Measurements from ENCODE around the gene AHNAK2.

Gene AHNAK2

GRCh38 chr14:104940526-104941150, 37.5 kb downstream of the AHNAK2 start:
- Histone ChIP-seq H3K27ac (replicated peaks) (no peak overlapping the region), H3K27me3 (ENCODE audit: insufficient read depth, poor library complexity, severe bottlenecking) (peaks cover 7% of the 10 kb centered on the region), H3K4me3 (replicated peaks; ENCODE audit: insufficient read depth, low read length) (no peak overlapping the region)
- no peak for DNase-seq (ENCODE audit: low read depth in 1 of 2, low spot score in 1 of 2)
- TF ChIP-seq, protein P1, sequence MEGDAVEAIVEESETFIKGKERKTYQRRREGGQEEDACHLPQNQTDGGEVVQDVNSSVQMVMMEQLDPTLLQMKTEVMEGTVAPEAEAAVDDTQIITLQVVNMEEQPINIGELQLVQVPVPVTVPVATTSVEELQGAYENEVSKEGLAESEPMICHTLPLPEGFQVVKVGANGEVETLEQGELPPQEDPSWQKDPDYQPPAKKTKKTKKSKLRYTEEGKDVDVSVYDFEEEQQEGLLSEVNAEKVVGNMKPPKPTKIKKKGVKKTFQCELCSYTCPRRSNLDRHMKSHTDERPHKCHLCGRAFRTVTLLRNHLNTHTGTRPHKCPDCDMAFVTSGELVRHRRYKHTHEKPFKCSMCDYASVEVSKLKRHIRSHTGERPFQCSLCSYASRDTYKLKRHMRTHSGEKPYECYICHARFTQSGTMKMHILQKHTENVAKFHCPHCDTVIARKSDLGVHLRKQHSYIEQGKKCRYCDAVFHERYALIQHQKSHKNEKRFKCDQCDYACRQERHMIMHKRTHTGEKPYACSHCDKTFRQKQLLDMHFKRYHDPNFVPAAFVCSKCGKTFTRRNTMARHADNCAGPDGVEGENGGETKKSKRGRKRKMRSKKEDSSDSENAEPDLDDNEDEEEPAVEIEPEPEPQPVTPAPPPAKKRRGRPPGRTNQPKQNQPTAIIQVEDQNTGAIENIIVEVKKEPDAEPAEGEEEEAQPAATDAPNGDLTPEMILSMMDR (IDR thresholded peaks at IDR 0.05; ENCODE audit: insufficient read depth, low read length) = no peak
- no peak for TF ChIP-seq SPI1 (IDR thresholded peaks at IDR 0.05; ENCODE audit: borderline replicate concordance, low read depth)
- TF ChIP-seq GABPA (IDR thresholded peaks at IDR 0.05; ENCODE audit: low read depth) = no peak
- no peak for TF ChIP-seq REST (IDR thresholded peaks at IDR 0.05; ENCODE audit: insufficient replicate concordance, low read depth)
- no peak for TF ChIP-seq POLR2AphosphoS5 (IDR thresholded peaks at IDR 0.05; ENCODE audit: low read depth)

GRCh38 chr14:104939666-104940410, 38.3 kb downstream of the AHNAK2 start:
- peaks cover 13% of the 10 kb centered on the region for H3K27me3 ChIP-seq (ENCODE audit: insufficient read depth, poor library complexity, severe bottlenecking)
- 0 out of 2 replicates have a peak, but pooled peaks have one; percentile 7 for TF ChIP-seq SPI1 (IDR thresholded peaks at IDR 0.05; ENCODE audit: borderline replicate concordance, low read depth)
- TF ChIP-seq GABPA (IDR thresholded peaks at IDR 0.05; ENCODE audit: low read depth) = no peak
- TF ChIP-seq REST (IDR thresholded peaks at IDR 0.05; ENCODE audit: insufficient replicate concordance, low read depth) = no peak
- no peak for TF ChIP-seq POLR2AphosphoS5 (IDR thresholded peaks at IDR 0.05; ENCODE audit: low read depth)
- TF ChIP-seq, protein P1 (IDR thresholded peaks at IDR 0.05; ENCODE audit: insufficient read depth, low read length) = no peak
- no peak overlapping the region for H3K4me3 ChIP-seq (replicated peaks; ENCODE audit: insufficient read depth, low read length)
- H3K27ac ChIP-seq (replicated peaks) = no peak overlapping the region
- peak in 1 of 2 experiments; percentile 43 for DNase-seq (ENCODE audit: low read depth in 1 of 2, low spot score in 1 of 2)

DNA sequence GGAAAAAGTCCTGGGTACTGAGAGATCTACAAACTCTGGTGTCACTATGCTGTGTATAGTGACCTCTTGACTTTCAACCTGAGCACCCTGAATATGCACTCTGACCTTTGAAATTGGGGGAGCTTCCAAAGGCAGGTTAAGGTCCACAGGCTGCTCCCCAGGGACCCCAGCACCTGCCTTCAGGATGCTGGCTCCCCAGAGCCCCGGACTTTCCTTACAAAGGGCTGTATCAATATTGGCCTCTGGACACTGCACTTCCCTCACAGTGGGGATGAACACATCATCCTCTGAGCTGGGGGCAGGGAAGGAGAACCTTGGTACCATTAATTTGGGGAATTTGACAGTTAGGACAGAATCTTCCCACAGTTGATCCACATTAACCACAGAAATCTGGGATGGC, 39.2 kb downstream of the AHNAK2 start:
- DNase-seq (ENCODE audit: low read depth in 1 of 2, low spot score in 1 of 2) = no peak
- H3K27ac ChIP-seq (replicated peaks) = no peak overlapping the region
- H3K27me3 ChIP-seq (ENCODE audit: insufficient read depth, poor library complexity, severe bottlenecking) = peaks cover 21% of the 10 kb centered on the region
- no peak overlapping the region for H3K4me3 ChIP-seq (replicated peaks; ENCODE audit: insufficient read depth, low read length)
- TF ChIP-seq REST (IDR thresholded peaks at IDR 0.05; ENCODE audit: insufficient replicate concordance, low read depth) = no peak
- TF ChIP-seq POLR2AphosphoS5 (IDR thresholded peaks at IDR 0.05; ENCODE audit: low read depth) = no peak
- TF ChIP-seq SPI1 (IDR thresholded peaks at IDR 0.05; ENCODE audit: borderline replicate concordance, low read depth) = no peak
- TF ChIP-seq, protein P1 (IDR thresholded peaks at IDR 0.05; ENCODE audit: insufficient read depth, low read length) = no peak
- TF ChIP-seq GABPA (IDR thresholded peaks at IDR 0.05; ENCODE audit: low read depth) = no peak

Measured in HL-60 (cell line).